GM12872 (cell line): Measurements from ENCODE around the gene SHC2.

ENCODE experiments used
- CTCF ChIP-seq: IDR thresholded peaks from 3 replicates; pipeline ENCODE4 v1.5.1; 2011; ENCODE audit warnings: low read depth, mild to moderate bottlenecking, low read length, moderate library complexity; ENCODE audit not compliant: insufficient read depth

SHC2 gene

GRCh38 chr19:397941-398706 lies 62.7 kb downstream of the SHC2 start:
- no peak for TF ChIP-seq CTCF

- TF ChIP-seq CTCF: no peak
Measured at GRCh38 chr19:397321-397720, 63.5 kb downstream of the SHC2 start.

GRCh38 chr19:395467-395866 lies 65.4 kb downstream of the SHC2 start:
- no peak for TF ChIP-seq CTCF

- no peak for TF ChIP-seq CTCF
Measured at GRCh38 chr19:392375-392970, 68.4 kb downstream of the SHC2 start.

GRCh38 chr19:391726-392374 lies 69.0 kb downstream of the SHC2 start:
- TF ChIP-seq CTCF: no peak

- no peak for TF ChIP-seq CTCF
Measured at GRCh38 chr19:391207-391557, 69.7 kb downstream of the SHC2 start.

GRCh38 chr19:390386-391206 lies 70.2 kb downstream of the SHC2 start:
- no peak for TF ChIP-seq CTCF
